Neural progenitor cell (in vitro differentiated cells): ENCODE data around the gene PSMD8. TPM values are rescaled to one million over a fixed set of nuclear protein-coding genes. Genes with fewer than 3 reads are reported as not detected.

Experiments
- DNase-seq: peaks from one replicate; pipeline ENCODE4 v3.0.0-alpha.2; 2016; ENCODE audit warnings: low spot score
- H2AFZ ChIP-seq: fragments of 200-600 bp; sonication (generic); replicated peaks from 2 replicates; pipeline ENCODE4 v1.6.1; 2016; ENCODE audit warnings: antibody characterized with exemption
- H3F3A ChIP-seq: fragments of 200-600 bp; sonication (generic); 2 replicates; pipeline ENCODE4 v1.6.1; 2016; ENCODE audit warnings: antibody characterized with exemption, low read depth
- H3K27ac ChIP-seq: fragments of 200-600 bp; sonication (generic); 2 replicates; pipeline ENCODE4 v1.5.1; 2016; ENCODE audit warnings: mild to moderate bottlenecking
- H3K27me3 ChIP-seq: fragments of 200-600 bp; sonication (generic); 2 replicates; pipeline ENCODE4 v1.6.1; 2016; ENCODE audit warnings: mild to moderate bottlenecking, moderate library complexity
- H3K36me3 ChIP-seq: fragments of 200-600 bp; sonication (generic); 2 replicates; pipeline ENCODE4 v1.5.1; 2016
- H3K4me1 ChIP-seq: fragments of 200-600 bp; sonication (generic); 2 replicates; pipeline ENCODE4 v1.6.1; 2016; ENCODE audit warnings: mixed run types
- H3K4me2 ChIP-seq: fragments of 200-600 bp; sonication (generic); 2 replicates; pipeline ENCODE4 v1.6.1; 2016
- H3K4me3 ChIP-seq: fragments of 200-600 bp; sonication (generic); 2 replicates; pipeline ENCODE4 v1.5.1; 2016
- H3K79me2 ChIP-seq: fragments of 200-600 bp; sonication (generic); 2 replicates; pipeline ENCODE4 v1.6.1; 2016; ENCODE audit warnings: low read depth
- H3K9ac ChIP-seq: fragments of 200-600 bp; sonication (generic); 2 replicates; pipeline ENCODE4 v1.6.1; 2016
- H3K9me3 ChIP-seq: fragments of 200-600 bp; sonication (generic); 2 replicates; pipeline ENCODE4 v1.5.1; 2016; ENCODE audit warnings: low read depth
- H4K20me1 ChIP-seq: fragments of 200-600 bp; sonication (generic); 2 replicates; pipeline ENCODE4 v1.6.1; 2016; ENCODE audit warnings: low read depth
- H3K27ac Mint-ChIP-seq: 3 replicates; pipeline ENCODE4 v1.8.0; 2021; ENCODE audit warnings: mixed read lengths
- H3K27me3 Mint-ChIP-seq: 2 replicates; pipeline ENCODE4 v1.8.0; 2022; ENCODE audit warnings: low read depth, mild to moderate bottlenecking, inconsistent platforms, moderate library complexity, mixed read lengths; ENCODE audit not compliant: insufficient read depth
- H3K36me3 Mint-ChIP-seq: 3 replicates; pipeline ENCODE4 v1.8.0; 2021; ENCODE audit warnings: mixed read lengths
- H3K4me1 Mint-ChIP-seq: 3 replicates; pipeline ENCODE4 v1.8.0; 2021; ENCODE audit warnings: mixed read lengths
- H3K4me3 Mint-ChIP-seq: 3 replicates; pipeline ENCODE4 v1.8.0; 2021; ENCODE audit warnings: mild to moderate bottlenecking, moderate library complexity, mixed read lengths
- H3K9me3 Mint-ChIP-seq: 3 replicates; pipeline ENCODE4 v1.8.0; 2020; ENCODE audit warnings: mixed read lengths
- CTCF ChIP-seq: fragments of 200-600 bp; sonication (generic); IDR thresholded peaks from 2 replicates; pipeline ENCODE4 v1.5.1; 2017; ENCODE audit warnings: antibody characterized with exemption, mild to moderate bottlenecking
- EZH2 ChIP-seq: fragments of 200-600 bp; sonication (generic); IDR thresholded peaks from 2 replicates; pipeline ENCODE4 v1.6.1; 2017; ENCODE audit warnings: antibody characterized with exemption, mild to moderate bottlenecking, moderate library complexity
- EZH2phosphoT487 ChIP-seq: fragments of 200-600 bp; sonication (generic); IDR thresholded peaks from 2 replicates; pipeline ENCODE4 v1.6.1; 2017; ENCODE audit warnings: antibody characterized with exemption
- total RNA-seq: library from RNA; depleted of rRNA; stranded (reverse); fragments of >200 nt; gene quantifications from 2 replicates; pipeline ENCODE4 v1.2.3, GENCODE V29; 2015; ENCODE audit warnings: low replicate concordance

Gene PSMD8
- total RNA-seq = 119 and 196 TPM in 2 replicates

GRCh38 chr19:38374332-38375097 is at the start of gene PSMD8:
PSMD8 (plus strand) TSS chr19:38374571; CDS start chr19:38374602, 31 bp downstream.
- Mint-ChIP-seq H3K27ac (peak within 1 kb of the TSS; percentile 91), H3K4me3 (peak within 1 kb of the TSS; percentile 96), H3K36me3 (peaks cover 6% of the 10 kb centered on the region), H3K4me1 (peaks cover 22% of the 10 kb centered on the region), H3K9me3 (no peaks in the 10 kb centered on the region), H3K27me3 (peaks cover 8% of the 10 kb centered on the region)
- peaks cover 11% of the 10 kb centered on the region for H3K27me3 ChIP-seq
- H3K9me3 ChIP-seq = no peaks in the 10 kb centered on the region
- peaks cover 11% of the 10 kb centered on the region for H3K4me1 ChIP-seq
- H3K4me2 ChIP-seq = peak within 1 kb of the TSS; percentile 99
- no peak within 1 kb of the TSS for H3K27ac ChIP-seq
- DNase-seq = peak; percentile 100
- H2AFZ ChIP-seq = peak within 1 kb of the TSS; percentile 93
- peaks cover 32% of the 10 kb centered on the region for H3K79me2 ChIP-seq
- H4K20me1 ChIP-seq = peaks cover 20% of the 10 kb centered on the region
- no peaks in the 10 kb centered on the region for H3K36me3 ChIP-seq
- peak within 1 kb of the TSS; percentile 94 for H3K9ac ChIP-seq
- H3K4me3 ChIP-seq = peak within 1 kb of the TSS; percentile 98
- peaks cover 7% of the 10 kb centered on the region for H3F3A ChIP-seq
- TF ChIP-seq EZH2 (no peak), EZH2phosphoT487 (no peak), CTCF (peak; percentile 45)

- Histone ChIP-seq H3K4me2 (no peak overlapping the region), H3K9ac (no peak overlapping the region), H3F3A (no peaks in the 10 kb centered on the region), H3K36me3 (no peaks in the 10 kb centered on the region), H4K20me1 (no peaks in the 10 kb centered on the region), H2AFZ (no peak overlapping the region), H3K9me3 (no peaks in the 10 kb centered on the region), H3K79me2 (no peaks in the 10 kb centered on the region), H3K4me1 (peaks cover 2% of the 10 kb centered on the region), H3K27me3 (peaks cover 3% of the 10 kb centered on the region), H3K27ac (no peak overlapping the region), H3K4me3 (no peak overlapping the region)
- no peak for DNase-seq
- no peak overlapping the region for H3K27ac Mint-ChIP-seq
- no peaks in the 10 kb centered on the region for H3K36me3 Mint-ChIP-seq
- peaks cover 4% of the 10 kb centered on the region for H3K4me1 Mint-ChIP-seq
- H3K27me3 Mint-ChIP-seq = peaks cover 18% of the 10 kb centered on the region
- H3K4me3 Mint-ChIP-seq = no peak overlapping the region
- H3K9me3 Mint-ChIP-seq = no peaks in the 10 kb centered on the region
- no peak for TF ChIP-seq EZH2phosphoT487
- TF ChIP-seq CTCF = no peak
- no peak for TF ChIP-seq EZH2
Measured at GRCh38 chr19:38326591-38326990, 47.8 kb upstream of the PSMD8 start.

GRCh38 chr19:38329651-38330050 is 44.7 kb upstream of the PSMD8 start:
- Histone ChIP-seq H3K4me1 (no peaks in the 10 kb centered on the region), H3F3A (no peaks in the 10 kb centered on the region), H3K36me3 (no peaks in the 10 kb centered on the region), H3K27me3 (no peaks in the 10 kb centered on the region), H3K9me3 (no peaks in the 10 kb centered on the region), H3K9ac (no peak overlapping the region), H3K4me2 (no peak overlapping the region), H3K27ac (no peak overlapping the region), H3K4me3 (no peak overlapping the region), H4K20me1 (no peaks in the 10 kb centered on the region), H2AFZ (no peak overlapping the region), H3K79me2 (no peaks in the 10 kb centered on the region)
- peaks cover 7% of the 10 kb centered on the region for H3K27me3 Mint-ChIP-seq
- H3K27ac Mint-ChIP-seq = peak overlapping the region; percentile 47
- no peaks in the 10 kb centered on the region for H3K9me3 Mint-ChIP-seq
- no peak overlapping the region for H3K4me3 Mint-ChIP-seq
- TF ChIP-seq CTCF = no peak
- no peak for TF ChIP-seq EZH2
- TF ChIP-seq EZH2phosphoT487 = no peak
- no peaks in the 10 kb centered on the region for H3K36me3 Mint-ChIP-seq
- peaks cover 4% of the 10 kb centered on the region for H3K4me1 Mint-ChIP-seq
- no peak for DNase-seq
